Epithelial cell of prostate (primary cell): Measurements from ENCODE around the gene HAUS3.
A peak's percentile ranks its signal among the peaks of the same experiment; 100 is the strongest.

Experiments
- DNase-seq: peaks from one replicate; pipeline ENCODE4 v3.0.0-alpha.2; 2011; ENCODE audit warnings: low read depth, low spot score
- H3K27ac ChIP-seq: fragments of 450-650 bp; 2 replicates; pipeline ENCODE4 v1.5.1; 2017; ENCODE audit warnings: mild to moderate bottlenecking

The HAUS3 gene, protein sequence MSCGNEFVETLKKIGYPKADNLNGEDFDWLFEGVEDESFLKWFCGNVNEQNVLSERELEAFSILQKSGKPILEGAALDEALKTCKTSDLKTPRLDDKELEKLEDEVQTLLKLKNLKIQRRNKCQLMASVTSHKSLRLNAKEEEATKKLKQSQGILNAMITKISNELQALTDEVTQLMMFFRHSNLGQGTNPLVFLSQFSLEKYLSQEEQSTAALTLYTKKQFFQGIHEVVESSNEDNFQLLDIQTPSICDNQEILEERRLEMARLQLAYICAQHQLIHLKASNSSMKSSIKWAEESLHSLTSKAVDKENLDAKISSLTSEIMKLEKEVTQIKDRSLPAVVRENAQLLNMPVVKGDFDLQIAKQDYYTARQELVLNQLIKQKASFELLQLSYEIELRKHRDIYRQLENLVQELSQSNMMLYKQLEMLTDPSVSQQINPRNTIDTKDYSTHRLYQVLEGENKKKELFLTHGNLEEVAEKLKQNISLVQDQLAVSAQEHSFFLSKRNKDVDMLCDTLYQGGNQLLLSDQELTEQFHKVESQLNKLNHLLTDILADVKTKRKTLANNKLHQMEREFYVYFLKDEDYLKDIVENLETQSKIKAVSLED

DNA sequence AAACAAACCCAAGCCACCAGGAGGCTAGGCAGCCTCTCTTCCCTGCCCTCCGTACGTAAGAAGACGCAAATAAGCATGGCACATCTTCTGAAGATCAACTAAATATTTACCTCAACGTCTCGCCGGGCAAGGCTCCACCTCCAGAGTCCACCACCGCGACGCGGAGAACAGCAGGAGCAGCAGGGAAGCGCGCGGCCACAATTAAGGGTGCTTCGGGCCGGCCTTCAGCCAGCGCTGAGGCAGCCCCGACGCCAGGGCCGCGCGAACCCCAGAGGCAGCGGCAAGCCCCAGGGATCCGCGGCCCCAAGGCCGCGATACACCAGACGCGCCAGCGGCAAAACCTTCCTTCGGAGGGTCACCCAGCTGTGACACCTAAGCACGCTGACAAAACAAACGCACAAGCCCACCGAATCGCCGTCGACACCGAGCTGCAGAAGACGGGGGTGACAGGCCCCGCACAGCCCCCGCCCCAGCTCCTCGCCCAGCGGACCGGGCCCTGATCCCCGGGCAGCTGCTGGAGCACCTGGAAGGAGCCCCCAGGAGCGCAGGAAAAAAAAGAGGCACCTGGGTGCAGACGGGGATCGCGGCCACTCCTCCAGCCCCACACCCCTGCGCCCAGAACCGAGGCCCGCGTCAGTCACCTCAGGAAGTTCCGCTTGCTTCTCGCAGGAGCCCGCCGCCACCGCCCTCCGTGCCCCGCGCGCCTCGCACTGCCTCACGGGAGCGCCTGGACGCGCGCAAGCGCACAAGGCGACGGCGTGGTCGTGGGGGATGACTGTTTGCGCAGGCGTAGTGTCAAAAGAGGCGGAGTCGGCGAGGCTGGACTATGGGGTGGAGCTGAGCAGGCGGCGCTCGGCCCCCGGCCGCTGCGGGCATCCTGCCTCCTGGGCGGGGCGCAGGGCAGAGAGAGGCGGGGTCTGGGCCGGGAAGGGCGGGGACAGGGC is at the start of gene HAUS3, which contains the start of gene POLN:
Gene HAUS3 (minus strand): TSS at position 712 of the 944 bp plus-strand sequence. CDS start 1,175 bp downstream, outside the sequence.
Gene POLN (minus strand): TSS at position 712 of the 944 bp plus-strand sequence. CDS start 12,890 bp downstream, outside the sequence.
- DNase-seq: peak; percentile 83
- peak within 1 kb of the TSS; percentile 51 for H3K27ac ChIP-seq

DNA sequence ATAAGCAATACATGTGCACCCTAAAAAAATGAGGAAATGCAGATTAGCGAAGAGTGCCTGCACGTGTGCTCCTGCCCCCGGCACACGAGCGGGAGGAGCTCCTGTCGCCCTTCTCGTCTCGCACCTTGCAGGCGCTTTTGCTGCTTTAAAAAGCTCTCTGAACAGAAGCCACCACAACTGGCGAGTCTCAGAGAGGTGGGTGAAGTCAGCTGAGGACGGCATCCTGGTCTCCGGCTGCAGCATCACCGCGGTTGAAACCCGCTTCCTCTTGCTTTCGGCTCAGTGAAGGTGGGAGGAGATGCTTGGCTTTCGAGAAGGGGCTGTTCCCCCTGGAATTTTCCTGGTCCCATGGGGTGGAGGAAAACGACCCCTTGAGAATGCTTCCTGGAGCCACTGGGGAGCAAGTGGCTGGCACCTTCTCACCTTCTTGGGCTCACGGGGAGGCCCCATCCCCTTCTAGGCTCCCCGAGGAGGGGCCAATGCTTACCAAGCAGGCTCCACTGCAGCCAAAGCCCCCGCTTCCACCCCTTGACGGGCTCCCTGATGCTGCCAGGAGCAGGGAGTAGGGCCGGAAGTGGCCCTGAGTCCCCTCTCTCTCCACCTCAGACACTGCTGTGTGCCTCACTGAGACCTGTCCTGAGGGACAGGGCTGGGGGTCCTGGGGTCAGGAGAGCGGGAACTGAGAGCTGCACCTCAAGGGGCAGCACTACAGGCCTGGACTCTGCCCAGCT is 49.2 kb upstream of the HAUS3 start:
- H3K27ac ChIP-seq: no peak overlapping the region
- DNase-seq: no peak

DNA sequence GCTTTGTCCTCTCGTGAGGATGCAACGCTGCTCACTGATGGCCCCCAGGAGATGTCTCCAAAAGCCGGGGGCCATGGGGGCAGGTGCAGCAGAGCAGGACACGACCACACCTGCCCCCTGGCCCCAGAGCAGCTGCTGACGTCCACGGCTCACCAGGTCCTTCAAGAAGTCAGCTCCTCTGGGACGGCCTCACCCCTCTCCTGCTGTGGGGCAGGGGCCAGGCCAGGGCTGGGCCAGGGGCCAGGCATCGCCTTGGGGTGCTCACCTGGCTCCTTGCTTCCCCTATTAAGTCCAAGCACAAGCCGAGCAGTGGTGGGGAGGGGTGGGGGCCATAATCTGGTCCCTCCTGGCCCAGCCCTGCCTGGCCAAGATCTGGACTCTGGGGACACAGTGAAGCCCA is 48.6 kb upstream of the HAUS3 start:
- no peak for DNase-seq
- no peak overlapping the region for H3K27ac ChIP-seq

DNA sequence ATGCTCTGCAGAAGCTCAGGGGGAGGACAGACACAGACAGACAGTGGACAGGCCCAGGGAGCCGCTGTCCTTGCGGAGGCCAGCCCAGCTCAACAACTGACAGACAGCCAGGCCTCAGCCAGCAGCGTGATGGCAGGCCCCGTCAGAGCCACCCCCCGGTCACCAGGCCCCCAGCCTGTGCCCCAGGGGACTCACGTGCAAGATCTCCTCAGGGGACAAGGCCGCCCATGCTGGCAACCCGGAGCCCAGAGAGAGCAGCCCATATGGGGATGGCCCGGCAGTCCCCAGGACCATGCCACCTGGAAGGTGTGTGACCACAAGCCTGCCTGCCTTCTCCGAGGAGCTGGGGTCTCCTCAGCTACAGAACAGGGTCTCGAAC is 48.0 kb upstream of the HAUS3 start:
- no peak overlapping the region for H3K27ac ChIP-seq
- DNase-seq: no peak

DNA sequence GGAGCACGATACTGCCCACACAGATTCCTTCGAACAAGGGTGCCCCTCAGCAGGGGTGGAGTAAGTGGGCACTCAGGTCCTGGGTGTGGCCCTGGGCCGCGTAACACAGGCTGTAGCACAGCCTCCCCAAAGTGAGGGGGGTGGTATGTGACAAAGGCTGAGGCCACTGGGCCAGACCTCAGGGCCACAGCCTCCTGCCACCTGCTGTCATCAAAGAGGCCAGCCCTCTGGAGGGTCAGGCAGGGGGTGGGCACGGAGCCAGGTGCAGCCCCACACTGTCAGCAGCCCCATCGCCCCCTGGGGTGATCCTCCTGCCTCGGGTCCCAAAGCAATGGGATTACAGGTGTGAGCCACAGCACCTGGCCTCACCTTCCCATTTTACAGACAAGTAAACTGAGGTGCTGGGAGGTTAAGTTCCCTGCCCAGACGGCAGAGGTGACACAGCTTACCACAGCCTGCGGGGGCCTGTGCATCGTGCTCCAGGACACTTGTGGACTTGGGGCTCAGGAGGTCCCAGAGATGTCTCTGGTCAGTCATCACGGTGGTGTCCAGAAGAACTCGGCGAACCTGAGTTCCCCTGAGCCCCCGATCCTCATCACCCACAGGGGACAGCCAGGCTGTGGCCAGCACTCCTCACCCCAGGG is 47.5 kb upstream of the HAUS3 start:
- no peak for DNase-seq
- no peak overlapping the region for H3K27ac ChIP-seq

DNA sequence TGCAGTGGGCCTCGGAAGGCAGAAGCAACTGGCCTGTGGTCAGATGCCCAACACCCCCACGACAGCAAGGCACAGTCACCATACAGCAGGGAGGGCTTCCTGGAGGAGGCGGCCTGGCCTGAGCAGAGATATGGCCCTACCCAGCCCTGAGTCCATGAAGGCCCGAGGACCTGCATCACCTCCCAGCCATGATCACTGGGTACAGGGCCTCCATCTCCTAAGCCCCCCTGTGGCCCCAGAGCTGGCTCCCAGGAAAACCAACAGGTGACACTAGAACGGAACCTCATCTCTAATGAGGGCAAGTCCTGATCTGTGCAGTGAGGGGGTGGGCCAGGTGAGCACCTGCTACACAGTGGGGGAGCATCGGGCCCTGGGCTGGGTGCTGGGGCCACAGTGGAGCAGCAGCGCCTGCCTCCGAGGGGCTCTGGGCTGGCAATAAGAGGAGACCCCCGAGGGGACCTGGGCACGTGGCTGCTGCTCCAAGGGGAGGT is 46.2 kb upstream of the HAUS3 start:
- no peak overlapping the region for H3K27ac ChIP-seq
- DNase-seq: no peak

DNA sequence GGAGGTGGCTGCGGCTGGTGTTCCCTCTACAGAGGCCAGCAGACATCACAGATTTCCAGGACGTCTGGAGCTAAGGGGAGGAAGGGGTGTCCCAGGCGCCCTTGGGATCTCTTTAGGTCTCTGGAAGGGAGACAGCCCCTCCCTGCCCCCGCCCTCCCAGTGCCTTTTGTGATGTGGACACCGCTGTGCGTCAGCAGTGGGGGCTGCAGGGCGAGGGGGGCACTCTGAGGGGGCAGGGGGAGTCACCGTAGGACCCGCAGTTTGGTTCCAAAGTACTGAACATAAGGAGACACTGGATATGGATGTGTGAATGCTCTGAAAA is 45.6 kb upstream of the HAUS3 start:
- no peak overlapping the region for H3K27ac ChIP-seq
- DNase-seq: no peak

DNA sequence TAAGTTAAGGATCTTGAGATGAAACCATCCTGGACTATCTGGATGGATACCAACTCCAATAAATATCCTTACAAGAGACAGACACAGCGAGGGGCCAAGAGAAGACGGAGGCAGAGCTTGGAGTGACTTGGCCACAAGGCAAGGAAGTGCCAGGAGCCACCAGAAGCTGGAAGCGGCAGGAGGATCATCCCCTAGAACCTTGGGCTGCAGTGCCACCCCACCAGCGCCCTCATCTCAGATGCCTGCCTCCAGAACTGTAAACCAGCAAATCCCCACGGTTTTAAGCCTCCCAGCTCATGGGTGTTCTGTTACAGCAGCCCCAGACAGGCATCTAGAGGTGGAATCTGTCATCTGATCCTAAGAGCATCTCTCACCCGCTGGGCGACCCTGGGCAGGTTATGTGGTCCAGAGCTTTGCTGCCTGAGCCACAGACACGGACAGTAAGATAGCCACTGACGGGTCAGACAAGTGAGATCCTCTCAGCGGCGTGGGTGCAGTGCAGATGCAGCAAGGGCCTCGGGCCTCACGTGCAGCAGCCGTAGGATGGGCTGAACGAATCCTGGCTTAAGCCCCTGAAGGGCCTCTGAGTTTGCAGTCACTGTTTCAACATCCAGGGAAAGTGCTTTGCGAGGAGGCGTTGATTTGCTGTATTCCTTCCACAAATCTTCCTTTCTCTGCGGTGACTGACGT is 45.1 kb upstream of the HAUS3 start:
- H3K27ac ChIP-seq: no peak overlapping the region
- no peak for DNase-seq

DNA sequence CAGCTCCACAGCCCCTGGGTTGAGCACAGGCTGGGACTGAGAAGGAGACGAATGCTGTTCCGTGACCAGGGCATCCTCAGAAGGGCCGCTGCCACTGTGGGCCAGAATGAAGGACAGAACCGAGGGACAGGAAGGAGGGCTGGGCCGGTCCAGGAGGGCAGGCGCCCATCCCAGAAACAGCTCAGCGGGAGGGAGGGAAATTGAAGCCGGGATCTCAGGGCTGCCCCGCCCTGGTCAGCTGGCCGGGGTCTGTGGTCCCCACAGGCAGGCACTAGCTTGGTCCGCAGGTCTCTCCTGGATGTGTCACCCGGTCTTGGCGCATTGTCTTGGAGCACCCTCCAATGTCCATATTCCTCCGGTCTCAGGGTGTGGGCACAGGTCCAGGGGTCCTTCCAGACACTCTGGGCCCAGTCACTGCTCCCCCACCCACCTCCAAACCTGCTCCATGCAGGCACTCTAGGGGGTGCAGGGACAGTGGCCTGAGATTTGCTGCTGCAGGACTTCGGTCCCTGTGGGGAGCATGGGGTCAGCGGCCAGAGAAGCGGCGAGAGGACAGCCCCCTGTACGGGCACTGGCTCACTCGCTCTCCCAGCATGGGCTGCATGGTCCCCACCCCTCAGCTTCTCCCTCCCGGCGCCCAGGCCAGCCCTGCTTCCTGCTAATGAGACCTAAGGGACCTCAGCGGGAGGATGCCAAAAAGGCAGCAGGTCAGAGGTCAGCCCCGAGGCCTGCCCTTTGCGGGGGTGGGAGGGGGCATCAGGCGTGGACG is 43.9 kb upstream of the HAUS3 start:
- DNase-seq: no peak
- H3K27ac ChIP-seq: no peak overlapping the region

DNA sequence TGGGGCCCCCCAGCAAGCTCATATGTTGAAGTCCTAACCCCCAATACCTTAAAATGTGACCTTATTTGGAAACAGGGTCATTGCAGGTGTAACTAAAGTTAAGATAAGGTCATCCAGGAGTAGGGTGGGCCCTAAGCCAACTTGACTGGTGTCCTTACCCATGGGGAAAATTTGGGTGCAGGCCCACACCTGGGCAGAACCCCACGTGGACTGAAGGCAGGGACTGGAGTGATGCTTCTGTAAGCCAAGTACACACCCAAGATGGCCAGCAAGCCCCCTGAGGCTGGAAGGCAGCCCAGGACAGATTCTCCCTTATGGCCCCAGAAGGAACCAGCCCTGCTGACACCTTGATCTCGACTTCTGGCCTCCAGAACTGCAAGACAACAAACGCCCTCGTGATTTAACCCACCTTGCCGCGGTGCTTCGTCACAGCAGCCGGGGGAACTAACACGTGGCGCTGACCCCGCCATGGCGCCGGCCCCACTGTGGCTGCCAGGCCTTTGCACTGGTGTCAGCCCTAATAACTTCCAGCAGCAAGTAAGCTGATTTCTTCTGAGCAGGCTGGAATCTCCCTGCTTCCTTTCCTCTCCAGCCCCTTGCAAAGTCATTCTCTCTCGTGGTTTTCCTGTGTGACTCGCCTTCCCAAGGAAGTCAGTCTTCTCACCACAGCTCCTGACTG is 43.2 kb upstream of the HAUS3 start:
- DNase-seq: peak; percentile 3
- H3K27ac ChIP-seq: no peak overlapping the region

DNA sequence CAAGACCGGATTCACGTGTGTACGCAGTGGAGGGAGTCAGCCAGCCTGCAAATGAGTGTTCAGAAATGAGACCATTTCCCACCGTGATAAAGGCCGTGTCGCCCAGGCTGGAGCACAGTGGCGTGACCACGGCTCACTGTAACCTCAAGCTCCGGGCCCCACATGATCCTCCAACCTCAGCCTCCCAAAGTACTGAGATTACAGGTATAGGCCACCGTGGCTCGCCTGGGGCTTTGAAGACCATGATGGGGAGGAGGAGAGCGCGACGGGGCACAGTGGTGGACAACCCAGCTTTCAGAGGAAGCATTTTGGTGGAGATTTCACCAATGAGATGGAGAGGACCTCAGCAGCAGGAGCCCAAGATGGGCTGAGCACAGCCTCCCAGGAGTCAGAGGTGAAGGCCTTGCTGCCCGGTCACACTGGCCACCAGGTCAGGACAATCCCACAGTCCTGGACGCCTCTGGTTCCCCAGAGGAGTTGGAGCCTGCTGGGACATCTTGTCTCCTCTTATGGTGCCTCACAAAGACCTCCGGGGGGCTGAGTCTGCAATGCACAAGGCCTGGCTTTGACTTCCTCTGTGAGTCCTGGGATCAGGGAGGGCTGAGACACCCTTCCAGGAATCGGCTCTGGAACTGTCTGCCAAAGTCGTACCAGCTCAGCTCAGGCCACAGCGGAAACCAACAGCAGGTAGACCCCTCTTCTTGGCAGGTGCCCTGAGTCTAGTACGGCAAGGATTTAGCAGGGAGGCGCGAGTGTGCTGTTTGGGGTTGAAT is 42.4 kb upstream of the HAUS3 start:
- H3K27ac ChIP-seq: no peak overlapping the region
- no peak for DNase-seq

DNA sequence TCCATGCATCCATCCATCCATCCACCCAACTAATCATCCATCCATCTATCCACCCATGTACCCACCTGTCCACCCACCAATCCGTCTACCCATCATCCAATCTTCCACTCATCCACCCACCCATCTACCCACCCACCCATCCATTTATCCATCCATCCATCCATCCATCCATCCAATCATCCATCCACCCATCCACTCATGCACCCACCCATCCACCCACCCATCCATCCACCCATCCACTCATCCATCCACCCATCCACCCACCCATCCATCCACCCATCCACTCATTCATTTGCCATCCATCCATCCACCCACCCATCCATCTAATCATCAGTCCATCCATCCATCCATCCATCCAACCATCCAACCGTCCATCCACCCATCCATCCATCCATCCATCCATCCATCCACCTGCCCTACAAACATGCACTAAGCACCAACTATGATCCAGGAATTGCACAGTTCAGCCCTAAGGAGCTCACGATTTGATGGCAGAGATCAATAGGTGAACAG is 41.3 kb upstream of the HAUS3 start:
- no peak for DNase-seq
- no peak overlapping the region for H3K27ac ChIP-seq

DNA sequence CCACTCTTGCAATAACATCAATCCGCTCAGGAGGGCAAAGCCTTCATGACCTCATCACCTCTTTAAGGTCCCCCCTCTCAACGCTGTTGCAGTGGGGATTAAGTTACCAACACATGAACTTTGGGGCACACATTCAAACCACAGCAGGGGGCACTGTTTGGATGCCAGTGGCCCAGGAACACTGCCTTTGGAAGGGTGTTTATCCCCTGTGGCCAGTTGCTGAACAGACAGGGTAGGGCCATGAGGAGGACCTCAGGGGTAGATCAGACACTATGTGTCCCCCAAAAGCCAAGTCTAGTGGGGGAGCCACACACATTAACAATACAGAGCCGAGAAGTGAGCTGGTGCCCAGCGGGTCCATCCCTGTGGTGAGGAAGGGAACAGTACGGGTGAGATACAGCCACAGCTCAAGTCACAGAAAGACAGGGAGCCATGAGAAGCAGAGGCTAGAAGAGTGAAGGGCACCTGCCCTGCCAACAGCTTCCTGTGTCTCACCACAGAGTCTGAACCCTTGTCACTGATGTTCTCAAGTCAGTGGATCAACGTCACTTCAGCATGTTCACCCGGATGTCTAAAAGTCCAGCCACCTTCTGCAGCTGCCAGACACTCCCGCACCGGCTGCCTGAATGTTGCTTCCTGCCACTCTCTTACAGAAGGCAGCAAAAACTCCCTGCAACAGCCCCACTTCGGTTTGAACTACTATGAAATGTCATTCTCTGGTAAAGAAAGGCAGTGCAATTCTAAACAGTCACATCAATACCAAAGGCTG is 39.8 kb upstream of the HAUS3 start:
- DNase-seq: no peak
- no peak overlapping the region for H3K27ac ChIP-seq

DNA sequence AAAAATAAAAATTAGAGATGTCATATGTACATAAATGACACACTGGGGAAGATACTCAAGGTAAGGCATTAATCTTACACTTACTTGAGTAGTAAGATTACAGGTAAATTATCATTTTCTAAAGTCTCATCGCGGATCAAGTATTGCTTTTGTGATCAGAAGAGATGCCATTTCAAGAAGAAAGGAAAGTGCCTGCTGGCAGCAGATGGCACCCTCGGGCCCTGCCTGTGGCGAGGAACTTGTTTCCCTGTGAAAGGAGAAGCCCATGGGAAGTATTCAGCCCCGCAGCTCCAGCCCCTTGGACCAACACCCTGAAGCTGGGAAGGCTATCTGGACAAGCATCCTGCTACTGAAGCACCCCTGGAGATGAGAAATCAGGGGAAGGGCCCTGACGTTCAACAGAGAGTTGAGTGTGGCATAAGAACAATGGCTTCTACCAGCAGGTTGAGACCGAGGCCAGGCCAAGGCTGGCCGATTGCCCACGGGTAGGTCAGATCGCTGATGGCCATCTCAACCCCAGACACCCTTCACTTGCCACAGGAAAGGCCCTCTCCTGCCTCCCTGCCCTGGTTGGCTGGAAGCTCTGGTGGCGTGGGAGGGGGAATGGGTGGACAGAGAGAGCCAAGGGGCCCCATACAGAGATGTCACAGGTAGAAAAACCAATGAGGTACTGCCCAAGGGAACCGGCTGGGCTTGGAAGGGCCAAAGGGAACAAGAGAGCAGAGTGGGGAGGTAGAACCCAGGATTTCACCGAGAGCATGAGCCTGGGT is 38.8 kb upstream of the HAUS3 start:
- H3K27ac ChIP-seq: no peak overlapping the region

DNA sequence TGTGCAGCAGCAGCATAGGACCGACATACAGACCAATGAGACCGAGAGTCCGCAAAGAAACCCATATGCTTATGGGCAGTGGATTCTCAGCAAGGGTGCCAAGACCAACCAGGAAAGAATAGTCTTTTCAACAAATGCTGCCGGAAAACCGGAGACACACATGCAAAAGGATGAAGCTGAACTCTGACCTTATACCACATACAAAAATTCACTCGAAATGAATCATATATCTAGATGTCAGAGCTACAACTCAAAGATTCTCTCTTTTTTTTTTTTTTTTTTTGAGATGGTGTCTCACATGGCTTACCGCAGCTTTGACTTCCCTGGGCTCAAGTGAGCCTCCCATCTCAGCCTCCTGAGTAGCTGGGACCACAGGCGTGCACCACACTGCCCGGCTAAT is 36.0 kb upstream of the HAUS3 start:
- DNase-seq: no peak
- H3K27ac ChIP-seq: no peak overlapping the region

More for the DNA sequence above, 38.8 kb upstream of the HAUS3 start:
- DNase-seq: no peak
